Activated CD8-positive, alpha-beta memory T cell treated with anti-CD3 and anti-CD28 coated beads for 36 hours (primary cell): ENCODE data around the gene UTF1. TPM values are rescaled to one million over a fixed set of nuclear protein-coding genes. Genes with fewer than 3 reads are reported as not detected.

ENCODE experiments used
- CTCF ChIA-PET: fragments of 350-600 bp; sonication (Branson Sonifier 250); formaldehyde crosslinking; loops from one replicate; lab custom pipeline; 2021; ENCODE audit warnings: antibody characterized with exemption; lab: Charles Lee
- POLR2A ChIA-PET: fragments of 350-600 bp; sonication (Branson Sonifier 250); formaldehyde crosslinking; loops from one replicate; lab custom pipeline; 2021; ENCODE audit warnings: antibody characterized with exemption; lab: Charles Lee
- total RNA-seq, 2 experiments: library from RNA; stranded (reverse); gene quantifications; one replicate each; pipeline ENCODE4 v1.2.3, GENCODE V29; 2021

Gene UTF1
- total RNA-seq, 2 experiments from 2014 or later, result not detected

GRCh38 chr10:133195611-133196010 is 34.4 kb upstream of the UTF1 start:
- ChIA-PET CTCF (no interaction called here), POLR2A (no interaction called here)

- ChIA-PET CTCF (no interaction called here), POLR2A (no interaction called here)
Observed at GRCh38 chr10:133196221-133196915, 33.6 kb upstream of the UTF1 start.

GRCh38 chr10:133196936-133197758 is 32.9 kb upstream of the UTF1 start:
- ChIA-PET CTCF (no interaction called here), POLR2A (no interaction called here)

GRCh38 chr10:133197786-133198185 is 32.2 kb upstream of the UTF1 start:
- ChIA-PET POLR2A (no interaction called here), CTCF (no interaction called here)

DNA sequence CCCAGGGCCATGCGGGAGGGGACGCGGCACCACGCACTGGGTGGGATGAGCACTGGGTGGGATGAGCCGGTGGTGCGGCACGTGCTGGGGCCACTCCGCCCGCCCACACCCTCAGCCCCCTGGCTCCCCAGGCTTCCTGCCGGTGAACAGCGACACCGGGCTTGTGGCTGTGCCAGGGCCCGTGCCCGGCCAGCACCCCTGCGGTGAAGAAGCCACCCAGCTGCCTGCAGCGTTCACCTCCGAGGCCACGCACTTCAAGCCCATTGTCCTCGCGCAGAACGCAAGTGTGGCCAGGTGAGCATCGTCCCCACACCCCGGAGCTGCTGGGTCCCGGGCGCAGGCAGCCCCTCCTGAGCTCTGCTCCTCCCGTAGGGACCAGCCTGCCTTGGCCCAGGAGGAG is 31.8 kb upstream of the UTF1 start:
- CTCF ChIA-PET, result no interaction called here
- POLR2A ChIA-PET, result no interaction called here

GRCh38 chr10:133198621-133199487 is 31.2 kb upstream of the UTF1 start:
- ChIA-PET CTCF (no interaction called here), POLR2A (no interaction called here)

DNA sequence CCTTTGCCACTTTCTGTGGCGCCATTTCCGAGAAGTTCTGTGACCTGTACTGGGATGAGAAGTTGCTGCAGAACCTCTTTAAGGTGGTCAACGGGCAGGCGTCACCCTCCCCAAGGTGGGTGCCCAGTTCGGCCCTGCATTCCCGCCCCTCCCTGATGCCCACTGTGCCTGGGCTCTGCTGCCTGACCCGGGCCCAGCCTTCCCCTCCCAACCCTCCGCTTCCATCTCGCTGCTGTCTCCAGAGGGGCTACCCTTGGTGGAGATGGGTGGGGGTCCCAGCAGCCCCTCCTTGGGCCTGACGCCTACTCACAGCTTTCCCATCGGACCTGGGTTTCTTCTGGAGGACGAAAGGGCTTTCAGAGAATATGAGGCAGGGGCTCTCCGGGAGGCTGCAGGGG is 30.5 kb upstream of the UTF1 start:
- ChIA-PET CTCF (no interaction called here), POLR2A (no interaction called here)

DNA sequence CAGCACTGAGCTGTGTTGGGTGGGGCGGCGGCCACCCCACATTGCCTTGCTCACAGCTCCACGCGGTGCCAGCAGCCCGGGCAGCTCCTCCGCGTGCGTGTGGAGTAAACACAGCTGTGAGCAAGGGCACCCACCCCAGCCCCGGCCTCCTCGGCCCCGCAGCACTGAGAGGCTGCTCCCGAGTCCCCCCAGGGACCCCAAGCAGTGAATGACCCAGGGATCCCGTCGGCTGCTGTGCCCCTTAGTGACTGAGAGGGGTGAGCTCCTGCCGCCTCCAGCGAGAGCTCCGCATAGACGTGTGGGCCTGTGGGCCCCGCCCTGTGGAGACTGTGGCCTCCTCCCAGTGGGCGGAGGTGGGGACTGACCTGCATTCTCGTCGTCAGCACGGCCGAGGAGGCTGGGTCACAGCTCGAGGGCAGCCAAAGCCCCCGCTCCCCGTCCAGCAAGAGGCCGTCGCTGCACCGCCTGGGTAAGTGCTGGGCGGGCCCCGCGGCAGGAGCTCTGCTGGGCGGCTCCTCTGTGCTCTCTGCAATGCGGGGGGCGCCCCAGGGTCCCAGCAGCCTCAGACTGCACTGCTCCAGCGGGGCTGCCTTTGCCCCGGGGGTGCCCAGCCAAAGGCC is 29.9 kb upstream of the UTF1 start:
- CTCF ChIA-PET, result no interaction called here
- POLR2A ChIA-PET, result no interaction called here

- CTCF ChIA-PET, result no interaction called here
- POLR2A ChIA-PET, result no interaction called here
Observed at GRCh38 chr10:133200621-133201031, 29.4 kb upstream of the UTF1 start.

DNA sequence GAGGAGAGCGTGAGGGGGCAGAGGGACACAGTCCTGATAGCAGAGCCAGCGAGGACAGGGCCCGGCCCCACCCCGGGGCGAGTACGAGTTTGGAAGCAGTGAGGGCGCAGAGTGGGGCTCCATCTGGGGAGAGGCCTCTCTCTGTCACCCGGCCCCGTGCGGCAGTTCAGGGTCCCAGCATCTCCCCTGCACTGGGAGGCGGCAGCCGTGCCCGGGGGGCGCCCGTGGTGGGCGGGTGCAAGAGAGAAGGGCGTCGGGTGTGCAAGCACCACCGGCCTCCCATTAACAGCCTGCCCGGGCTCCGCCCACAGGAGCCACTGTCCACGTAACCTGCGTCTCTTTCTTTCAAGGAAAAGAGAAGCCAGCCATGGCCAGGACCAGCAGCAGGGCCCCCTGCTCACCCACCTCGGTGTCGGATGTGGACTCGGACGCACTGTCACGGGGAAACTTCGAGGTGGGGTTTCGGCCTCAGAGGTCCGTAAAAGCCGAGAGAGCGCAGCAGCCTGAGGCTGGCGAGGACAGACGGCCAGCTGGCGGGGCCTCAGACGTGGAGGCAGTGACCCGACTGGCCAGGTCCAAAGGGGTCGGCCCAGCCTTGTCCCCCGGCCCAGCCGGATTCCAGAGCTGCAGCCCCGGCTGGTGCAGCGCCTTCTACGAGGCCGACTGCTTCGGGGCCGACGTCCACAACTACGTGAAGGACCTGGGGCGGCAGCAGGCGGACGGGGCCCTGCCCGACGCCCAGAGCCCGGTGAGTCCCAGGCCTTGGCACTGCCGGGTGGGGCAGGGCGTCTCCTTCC is 28.7 kb upstream of the UTF1 start:
- POLR2A ChIA-PET, result no interaction called here
- CTCF ChIA-PET, result no interaction called here

- POLR2A ChIA-PET, result no interaction called here
- CTCF ChIA-PET, result no interaction called here
Observed at GRCh38 chr10:133201948-133202725, 27.9 kb upstream of the UTF1 start.

- ChIA-PET POLR2A (no interaction called here), CTCF (no interaction called here)
Observed at GRCh38 chr10:133202778-133203651, 27.0 kb upstream of the UTF1 start.

DNA sequence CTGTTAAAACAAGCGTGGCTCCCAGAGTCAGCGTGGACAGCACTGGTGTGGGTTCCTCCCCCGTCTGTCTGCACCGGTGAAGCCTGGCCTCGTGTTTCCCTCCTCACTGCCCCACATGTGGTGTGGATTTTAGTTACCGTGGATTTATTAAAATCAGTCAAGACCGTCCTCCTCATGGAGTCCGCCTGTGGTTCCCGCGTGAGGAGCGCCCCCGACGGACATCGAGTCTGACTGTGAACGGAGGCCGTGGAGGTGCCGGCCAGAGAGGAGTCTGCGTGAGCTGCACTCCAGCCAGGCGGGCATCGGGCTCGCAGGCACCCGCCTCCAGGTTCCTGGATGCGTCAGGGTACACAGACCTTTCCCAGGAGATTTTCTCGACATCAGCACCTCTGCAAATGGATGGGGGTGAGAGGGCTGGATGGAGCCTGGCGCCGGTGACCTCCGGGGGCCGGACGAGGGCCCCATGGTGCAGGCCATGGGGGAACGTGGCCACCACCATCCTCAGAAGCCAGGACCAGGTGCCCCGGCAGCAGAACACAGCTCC is 26.3 kb upstream of the UTF1 start:
- CTCF ChIA-PET, result no interaction called here
- POLR2A ChIA-PET, result no interaction called here

DNA sequence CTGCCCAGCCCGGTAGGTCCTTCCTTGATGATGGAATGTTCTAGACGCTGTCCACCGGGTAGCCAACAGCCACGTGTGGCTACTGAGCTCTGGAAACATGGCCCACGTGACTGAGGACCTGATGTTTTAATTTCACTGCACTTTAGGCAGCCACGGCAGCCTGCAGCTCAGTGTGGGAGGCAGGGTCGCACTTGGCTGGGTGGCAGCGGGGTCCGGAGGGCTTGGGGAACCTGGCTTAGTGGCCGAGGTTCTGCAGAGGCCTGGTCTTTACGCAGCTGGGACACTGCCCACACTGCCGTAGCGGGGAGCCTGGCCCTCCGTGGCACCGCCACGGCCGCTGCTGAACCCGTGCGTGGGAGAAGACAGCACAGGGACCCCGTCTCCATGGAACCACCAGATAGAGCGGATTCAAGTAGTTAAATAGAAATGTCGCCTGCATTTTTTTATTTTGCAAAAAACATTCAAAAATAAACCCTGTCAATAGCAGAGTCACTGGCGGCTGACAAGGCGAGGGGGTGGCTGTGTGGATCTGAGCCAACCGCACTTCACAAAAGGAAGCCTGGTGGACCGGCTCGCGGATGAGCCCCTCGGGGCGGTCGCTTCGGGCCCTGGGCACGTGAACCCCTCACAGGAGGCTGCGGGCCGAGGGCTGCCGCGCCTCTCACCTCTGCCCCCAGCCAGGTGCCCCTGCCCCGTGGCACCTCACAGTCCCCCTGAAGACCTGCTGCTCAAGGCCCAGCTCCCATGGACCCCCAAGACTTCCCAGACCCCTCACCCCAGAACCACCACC is 25.6 kb upstream of the UTF1 start:
- POLR2A ChIA-PET, result no interaction called here
- CTCF ChIA-PET, result no interaction called here

- ChIA-PET CTCF (no interaction called here), POLR2A (no interaction called here)
Observed at GRCh38 chr10:133205146-133205545, 24.9 kb upstream of the UTF1 start.

- ChIA-PET CTCF (no interaction called here), POLR2A (no interaction called here)
Observed at GRCh38 chr10:133206356-133207040, 23.5 kb upstream of the UTF1 start.
